Measurements from ENCODE around the gene NIPBL. TPM values are rescaled to one million over a fixed set of nuclear protein-coding genes. Genes with fewer than 3 reads are reported as not detected.
"Not testable (repeated sequence)": the region's sequence is repeated elsewhere in the genome, so short reads cannot be mapped to it uniquely, and the experiment has no call there.

NIPBL gene
- total RNA-seq, 1 donor from 2014 or later, result 92.7 TPM

GRCh38 chr5:36877667-36878391, 1.3 kb downstream of the NIPBL start:
- no peak for DNase-seq (ENCODE audit: low spot score)

GRCh38 chr5:36878392-36879082, 2.0 kb downstream of the NIPBL start:
- no peak for DNase-seq (ENCODE audit: low spot score)

GRCh38 chr5:36879274-36880033, 2.9 kb downstream of the NIPBL start:
- no peak for DNase-seq (ENCODE audit: low spot score)

- DNase-seq (ENCODE audit: low spot score), result no peak
Measured at GRCh38 chr5:36880761-36881160, 4.2 kb downstream of the NIPBL start.

- DNase-seq (ENCODE audit: low spot score), result no peak
Measured at GRCh38 chr5:36881304-36881703, 4.7 kb downstream of the NIPBL start.

- DNase-seq (ENCODE audit: low spot score), result no peak
Measured at GRCh38 chr5:36881807-36882206, 5.2 kb downstream of the NIPBL start.

GRCh38 chr5:36882250-36882649, 5.7 kb downstream of the NIPBL start:
- DNase-seq (ENCODE audit: low spot score), result no peak

GRCh38 chr5:36883894-36884462, 7.4 kb downstream of the NIPBL start:
- no peak for DNase-seq (ENCODE audit: low spot score)

- DNase-seq (ENCODE audit: low spot score), result no peak
Measured at GRCh38 chr5:36885149-36885548, 8.6 kb downstream of the NIPBL start.

- no peak for DNase-seq (ENCODE audit: low spot score)
Measured at GRCh38 chr5:36885566-36886485, 9.3 kb downstream of the NIPBL start.

- DNase-seq (ENCODE audit: low spot score), result no peak
Measured at GRCh38 chr5:36886791-36887190, 10.2 kb downstream of the NIPBL start.

GRCh38 chr5:36887532-36887931, 11.0 kb downstream of the NIPBL start:
- no peak for DNase-seq (ENCODE audit: low spot score)

- no peak for DNase-seq (ENCODE audit: low spot score)
Measured at GRCh38 chr5:36888303-36888702, 11.7 kb downstream of the NIPBL start.

GRCh38 chr5:36889264-36889663, 12.7 kb downstream of the NIPBL start:
- no peak for DNase-seq (ENCODE audit: low spot score)

GRCh38 chr5:36891266-36891665, 14.7 kb downstream of the NIPBL start:
- no peak for DNase-seq (ENCODE audit: low spot score)

- not testable (repeated sequence) for DNase-seq (ENCODE audit: low spot score)
Measured at GRCh38 chr5:36892085-36892830, 15.7 kb downstream of the NIPBL start.

- no peak for DNase-seq (ENCODE audit: low spot score)
Measured at GRCh38 chr5:36894954-36895353, 18.4 kb downstream of the NIPBL start.

- DNase-seq (ENCODE audit: low spot score), result no peak
Measured at GRCh38 chr5:36896476-36896875, 19.9 kb downstream of the NIPBL start.

GRCh38 chr5:36897616-36898015, 21.0 kb downstream of the NIPBL start:
- no peak for DNase-seq (ENCODE audit: low spot score)

- no peak for DNase-seq (ENCODE audit: low spot score)
Measured at GRCh38 chr5:36899860-36900259, 23.3 kb downstream of the NIPBL start.

- DNase-seq (ENCODE audit: low spot score), result no peak
Measured at GRCh38 chr5:36900283-36900682, 23.7 kb downstream of the NIPBL start.

Measured in ureter (tissue), 1 donor.